ENCODE data around the gene RPS23.

GRCh38 chr5:82295144-82295543, 17.0 kb upstream of the RPS23 start:
- TF ChIP-seq CTCF (IDR thresholded peaks at IDR 0.05) (no peak), POLR2A (IDR thresholded peaks at IDR 0.05) (no peak)
